Calu3 (cell line): ENCODE data around the gene GNAI3. TPM values are rescaled to one million over a fixed set of nuclear protein-coding genes. Genes with fewer than 3 reads are reported as not detected.

Experiments used
- BruUV-seq: library from RNA; stranded (reverse); fragments of 400-500 nt; replicated peaks from 2 replicates; lab custom pipeline; 2021; lab: Mats Ljungman, UMichigan
- CTCF ChIA-PET: fragments of 300-600 bp; sonication (Branson Sonifier 250); formaldehyde crosslinking; loops from one replicate; lab custom pipeline; 2022; ENCODE audit warnings: antibody characterized with exemption; lab: Charles Lee
- DNase-seq: peaks from one replicate; pipeline ENCODE4 v3.0.0; 2022
- H3K27ac Mint-ChIP-seq: one replicate; pipeline ENCODE4 v1.8.0; 2022; ENCODE audit warnings: mixed read lengths; ENCODE audit not compliant: unreplicated experiment
- H3K27me3 Mint-ChIP-seq: one replicate; pipeline ENCODE4 v1.8.0; 2022; ENCODE audit warnings: mixed read lengths; ENCODE audit not compliant: unreplicated experiment
- H3K36me3 Mint-ChIP-seq: one replicate; pipeline ENCODE4 v1.8.0; 2022; ENCODE audit warnings: mild to moderate bottlenecking, moderate library complexity, mixed read lengths; ENCODE audit not compliant: insufficient read depth, unreplicated experiment
- H3K4me1 Mint-ChIP-seq: one replicate; pipeline ENCODE4 v1.8.0; 2022; ENCODE audit warnings: mild to moderate bottlenecking, low read depth, mixed read lengths; ENCODE audit not compliant: unreplicated experiment
- H3K4me3 Mint-ChIP-seq: one replicate; pipeline ENCODE4 v1.8.0; 2022; ENCODE audit warnings: mild to moderate bottlenecking, low read depth, moderate library complexity, mixed read lengths; ENCODE audit not compliant: unreplicated experiment
- H3K9me3 Mint-ChIP-seq: one replicate; pipeline ENCODE4 v1.8.0; 2022; ENCODE audit warnings: low read depth, mixed read lengths; ENCODE audit not compliant: unreplicated experiment
- CTCF ChIP-seq: fragments of 200-600 bp; IDR thresholded peaks from one replicate; pipeline ENCODE4 v1.8.0; 2022; ENCODE audit warnings: antibody characterized with exemption; ENCODE audit not compliant: unreplicated experiment
- intact Hi-C: fragments of 100-400 bp; cut with micrococcal nuclease; formaldehyde crosslinking; loops from one replicate; pipeline ENCODE4 v1.10.0; 2022; ENCODE audit not compliant: unreplicated experiment
- total RNA-seq: library from RNA; stranded (reverse); gene quantifications from 2 replicates; pipeline ENCODE4 v1.2.3, GENCODE V29; 2022

The GNAI3 gene
- total RNA-seq, 1 experiment from 2014 or later = 6.5 TPM

- no peak for DNase-seq
- intact Hi-C loops = no loop called here
- no peaks in the 10 kb centered on the region for H3K27me3 Mint-ChIP-seq
- CTCF ChIA-PET = no interaction called here
- no peak overlapping the region for H3K27ac Mint-ChIP-seq
- no peaks in the 10 kb centered on the region for H3K9me3 Mint-ChIP-seq
- no TSS peak for BruUV-seq
- no peak for TF ChIP-seq CTCF
- peaks cover 15% of the 10 kb centered on the region for H3K4me1 Mint-ChIP-seq
- no peak overlapping the region for H3K4me3 Mint-ChIP-seq
- H3K36me3 Mint-ChIP-seq = peaks cover 5% of the 10 kb centered on the region
Observed at GRCh38 chr1:109635862-109636200, 87.4 kb downstream of the GNAI3 start.

- no TSS peak for BruUV-seq
- Mint-ChIP-seq H3K4me3 (no peak overlapping the region), H3K9me3 (no peaks in the 10 kb centered on the region), H3K36me3 (peaks cover 5% of the 10 kb centered on the region), H3K27ac (no peak overlapping the region), H3K4me1 (peaks cover 15% of the 10 kb centered on the region), H3K27me3 (no peaks in the 10 kb centered on the region)
- CTCF ChIA-PET = interaction anchor here (1.2 kb wide), 1 partner anchor 88 kb away, joined by 4 read pairs; the partner anchor contains the start of gene GNAI3
- DNase-seq = no peak
- TF ChIP-seq CTCF = no peak
- intact Hi-C loops = no loop called here
Observed at GRCh38 chr1:109636201-109636952, 88.0 kb downstream of the GNAI3 start.

- TF ChIP-seq CTCF = no peak
- intact Hi-C loops = no loop called here
- no peak overlapping the region for H3K4me3 Mint-ChIP-seq
- H3K27ac Mint-ChIP-seq = no peak overlapping the region
- H3K4me1 Mint-ChIP-seq = peaks cover 15% of the 10 kb centered on the region
- H3K27me3 Mint-ChIP-seq = no peaks in the 10 kb centered on the region
- no peaks in the 10 kb centered on the region for H3K9me3 Mint-ChIP-seq
- CTCF ChIA-PET = interaction anchor here (1.2 kb wide), 1 partner anchor 89 kb away, joined by 4 read pairs; the partner anchor contains the start of gene GNAI3
- H3K36me3 Mint-ChIP-seq = peaks cover 5% of the 10 kb centered on the region
- no peak for DNase-seq
- no TSS peak for BruUV-seq
Observed at GRCh38 chr1:109637446-109637845, 89.0 kb downstream of the GNAI3 start.

GRCh38 chr1:109639063-109639840 lies 90.8 kb downstream of the GNAI3 start:
- no peak overlapping the region for H3K27ac Mint-ChIP-seq
- DNase-seq = no peak
- H3K4me3 Mint-ChIP-seq = no peak overlapping the region
- no peaks in the 10 kb centered on the region for H3K27me3 Mint-ChIP-seq
- H3K9me3 Mint-ChIP-seq = no peaks in the 10 kb centered on the region
- peaks cover 20% of the 10 kb centered on the region for H3K4me1 Mint-ChIP-seq
- no TSS peak for BruUV-seq
- CTCF ChIA-PET = interaction anchor here (0.5 to 3.3 kb wide), 11 partner anchors 9 to 345 kb away, joined by 3 to 26 read pairs (median 6); partner anchors contain the start of genes AHCYL1, GNAI3 and GSTM4
- peaks cover 6% of the 10 kb centered on the region for H3K36me3 Mint-ChIP-seq
- TF ChIP-seq CTCF = no peak
- intact Hi-C loops = no loop called here
